SW 1271 (cell line): ENCODE data around the gene MEPE.

Source experiments
- DNase-seq, 2 experiments: peaks; one replicate each; lab custom pipeline; 2025; lab: John Stamatoyannopoulos, UW

Gene MEPE

GRCh38 chr4:87840149-87840548 is 7.4 kb downstream of the MEPE start:
- no peak for DNase-seq

- DNase-seq: no peak
These were observed 11.2 kb downstream of the MEPE start for GRCh38 chr4:87843936-87844335.

- no peak for DNase-seq
These were observed 11.7 kb downstream of the MEPE start for GRCh38 chr4:87844452-87844851.

GRCh38 chr4:87846226-87846625 is 13.5 kb downstream of the MEPE start:
- DNase-seq: no peak

- peak in 1 of 2 experiments; percentile 40 for DNase-seq
These were observed 16.0 kb downstream of the MEPE start for GRCh38 chr4:87848622-87849351.

GRCh38 chr4:87849612-87850011 is 16.8 kb downstream of the MEPE start:
- DNase-seq: no peak

GRCh38 chr4:87851332-87851731 is 18.6 kb downstream of the MEPE start:
- DNase-seq: no peak

GRCh38 chr4:87851953-87852352 is 19.2 kb downstream of the MEPE start:
- no peak for DNase-seq

- DNase-seq: peak in 1 of 2 experiments; percentile 32
These were observed 20.3 kb downstream of the MEPE start for GRCh38 chr4:87853108-87853507.

GRCh38 chr4:87853891-87854290 is 21.1 kb downstream of the MEPE start:
- DNase-seq: no peak

- no peak for DNase-seq
These were observed 22.8 kb downstream of the MEPE start for GRCh38 chr4:87855559-87855958.

GRCh38 chr4:87856816-87857215 is 24.0 kb downstream of the MEPE start:
- no peak for DNase-seq

GRCh38 chr4:87857789-87858188 is 25.0 kb downstream of the MEPE start:
- DNase-seq: no peak

GRCh38 chr4:87862236-87862635 is 29.5 kb downstream of the MEPE start:
- DNase-seq: no peak

- DNase-seq: no peak
These were observed 30.7 kb downstream of the MEPE start for GRCh38 chr4:87863486-87863885.

GRCh38 chr4:87864321-87864720 is 31.6 kb downstream of the MEPE start:
- no peak for DNase-seq

- no peak for DNase-seq
These were observed 32.5 kb downstream of the MEPE start for GRCh38 chr4:87865288-87865687.

- no peak for DNase-seq
These were observed 33.3 kb downstream of the MEPE start for GRCh38 chr4:87865960-87866598.

GRCh38 chr4:87868522-87868921 is 35.8 kb downstream of the MEPE start:
- DNase-seq: no peak

GRCh38 chr4:87872028-87872427 is 39.3 kb downstream of the MEPE start:
- no peak for DNase-seq

GRCh38 chr4:87875191-87875590 is 42.4 kb downstream of the MEPE start:
- DNase-seq: no peak

- DNase-seq: no peak
These were observed 47.3 kb downstream of the MEPE start for GRCh38 chr4:87880106-87880505.

GRCh38 chr4:87881115-87881514 is 48.3 kb downstream of the MEPE start:
- DNase-seq: no peak

GRCh38 chr4:87882321-87882720 is 49.6 kb downstream of the MEPE start:
- no peak for DNase-seq
